Left colon (tissue), 2 donors: ENCODE results near the gene B3GNT5. TPM values are rescaled to one million over a fixed set of nuclear protein-coding genes. Genes with fewer than 3 reads are reported as not detected.
"Not testable (repeated sequence)": the region's sequence is repeated elsewhere in the genome, so short reads cannot be mapped to it uniquely, and the experiment has no call there.

Experiments used
- ATAC-seq: fragments of 200-7000 bp; cut with Tn5 transposase; one replicate; pipeline ENCODE4 v1.9.1; 2020; ENCODE audit warnings: mild to moderate bottlenecking, moderate library complexity
- DNase-seq, 2 donors: peaks; one replicate each; pipeline ENCODE4 v3.0.0-alpha.2; 2020
- intact Hi-C, 2 donors: fragments of 100-400 bp; cut with DNase I in 1 of 2; cut with micrococcal nuclease in 1 of 2; formaldehyde crosslinking; loops; one replicate each; pipeline versions ENCODE4 v1.11.2 to v1.14.0; 2022; cut with DNase I, micrococcal nuclease
- total RNA-seq, 2 donors: library from RNA; stranded (reverse); fragmentation: NEBNext Ultra II Directional; extraction: Animal tissue kit (Norgen Biotek cat#: 25700); gene quantifications; one replicate each; pipeline ENCODE4 v1.2.1, GENCODE V29; 2021
- donor health status: DM: no; HTN: no; CAD: no.
- donor health status: DM: yes; HTN: yes; CAD: no.

B3GNT5 gene
- total RNA-seq, 2 donors from 2014 or later, result 80.3 to 106 TPM

DNA sequence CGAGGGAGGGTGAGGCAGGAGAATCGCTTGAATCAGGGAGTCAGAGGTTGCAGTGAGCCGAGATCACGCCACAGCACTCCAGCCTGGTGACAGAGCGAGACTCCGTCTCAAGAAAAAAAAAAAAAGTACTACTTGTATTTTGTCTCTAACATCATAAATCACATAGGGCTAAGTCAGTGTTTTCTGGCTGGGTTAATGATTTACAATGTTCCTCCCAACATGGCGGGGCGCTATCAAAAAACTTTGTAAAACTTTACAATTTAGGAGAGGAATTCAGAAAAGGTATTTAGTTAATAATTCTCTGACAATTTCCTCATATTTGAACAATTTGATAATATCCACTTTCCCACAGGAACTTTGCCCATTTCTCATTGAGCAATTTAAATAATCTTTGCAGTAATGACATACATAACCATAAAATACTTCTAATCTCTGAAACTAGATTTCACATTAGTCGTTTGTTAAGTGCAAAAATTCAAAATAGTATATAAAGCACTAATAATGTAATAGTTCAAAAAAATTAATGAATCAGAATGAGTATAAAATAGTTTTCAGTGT is 26.6 kb upstream of the B3GNT5 start:
- DNase-seq (no peak), ATAC-seq (peak; percentile 88)
- intact Hi-C loops, result no loop called here

DNA sequence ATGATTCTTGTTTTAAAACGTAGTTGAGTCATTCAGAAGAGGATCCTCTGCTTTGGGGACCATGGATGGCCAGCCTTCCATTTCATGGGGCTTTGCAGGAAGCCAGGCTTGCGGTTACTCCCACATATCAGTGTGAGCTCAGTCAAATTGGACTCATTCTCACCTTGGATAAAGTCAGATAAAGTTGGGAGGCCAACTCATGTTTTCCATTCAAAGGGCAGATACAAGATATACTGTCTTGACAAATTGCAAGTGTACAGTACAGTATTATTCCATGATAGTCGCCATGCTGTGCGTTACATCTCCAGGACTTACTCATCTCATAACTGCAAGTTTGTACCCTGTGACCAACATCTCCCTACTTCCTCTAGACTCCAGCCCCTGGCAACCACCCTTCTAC is 25.5 kb upstream of the B3GNT5 start:
- no peak for ATAC-seq
- no peak for DNase-seq
- intact Hi-C loops, result no loop called here

DNA sequence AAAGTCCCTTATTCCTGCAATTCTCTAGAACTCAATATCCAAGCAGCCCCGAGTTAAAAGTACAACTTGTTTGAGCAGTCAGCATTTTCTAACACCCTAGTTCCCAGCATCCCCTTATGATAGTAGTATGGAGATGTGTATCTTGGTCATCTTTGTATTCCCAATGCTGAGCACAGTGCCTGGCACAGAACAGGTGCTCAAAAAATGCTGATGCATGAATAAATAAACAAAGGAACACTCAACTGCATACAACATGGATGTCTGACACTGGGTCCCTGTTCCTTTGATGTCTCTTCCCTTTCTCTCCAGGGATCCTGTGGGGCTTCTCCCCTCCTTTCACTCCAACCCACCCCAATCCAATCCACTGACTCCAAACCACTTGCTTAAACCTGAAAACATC is 23.9 kb upstream of the B3GNT5 start:
- ATAC-seq (no peak), DNase-seq (no peak)
- intact Hi-C loops, result no loop called here

DNA sequence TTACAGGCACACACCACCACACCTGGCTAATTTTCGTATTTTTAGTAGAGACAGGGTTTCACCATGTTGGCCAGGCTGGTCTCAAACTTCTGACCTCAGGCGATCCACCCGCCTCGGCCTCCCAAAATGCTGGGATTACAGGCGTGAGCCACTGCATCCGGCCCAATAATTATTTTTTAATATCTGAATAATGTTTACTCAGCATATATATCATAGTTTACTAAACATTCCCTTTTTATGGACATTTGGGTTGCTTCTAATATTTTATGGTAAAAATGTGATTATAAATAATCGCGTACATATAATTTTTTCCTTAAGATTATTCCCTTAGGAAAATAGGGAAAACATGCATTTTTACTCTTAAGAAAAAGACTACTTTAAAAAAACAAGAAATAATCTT is 22.8 kb upstream of the B3GNT5 start:
- ATAC-seq, DNase-seq, intact Hi-C loops: not testable (repeated sequence)

DNA sequence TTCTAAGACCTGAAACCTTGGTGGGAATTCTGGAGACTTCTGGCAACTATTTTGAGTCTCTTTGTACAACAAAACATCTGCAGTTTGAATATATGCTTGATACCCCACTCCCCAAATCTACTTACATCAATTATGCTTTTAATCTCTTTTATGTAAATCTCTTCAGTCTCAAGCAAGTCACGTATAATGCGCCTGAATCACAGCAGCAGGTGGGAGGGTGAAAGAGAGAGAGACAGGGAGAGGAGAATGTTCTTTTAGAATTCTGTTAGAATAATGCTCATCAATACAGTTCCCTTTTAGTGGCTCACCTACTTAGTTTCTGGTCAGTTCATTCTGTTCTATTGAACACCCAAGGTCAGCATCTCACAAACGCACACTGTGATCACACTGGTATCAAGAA is 22.2 kb upstream of the B3GNT5 start:
- ATAC-seq, result no peak
- intact Hi-C loops, result no loop called here

DNA sequence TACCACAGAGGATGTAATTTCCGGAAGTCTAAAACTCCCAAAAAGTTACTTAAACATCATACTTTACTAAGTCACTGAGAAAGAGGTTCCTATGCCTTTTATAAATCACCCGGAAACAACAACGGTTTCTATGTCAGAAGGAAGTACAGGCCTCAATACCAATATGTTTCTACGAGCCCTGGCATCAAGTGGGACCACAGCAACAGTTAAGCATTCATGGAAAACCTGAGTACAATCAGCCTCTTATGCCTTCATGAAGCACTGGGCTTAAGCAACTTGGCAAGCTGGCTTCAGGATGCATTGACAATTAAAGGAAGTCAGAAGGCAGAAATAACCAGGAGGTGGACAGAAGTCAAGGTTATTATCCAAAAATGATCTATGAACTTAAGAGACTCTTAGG is 19.1 kb upstream of the B3GNT5 start:
- ATAC-seq (no peak), DNase-seq (no peak)
- intact Hi-C loops, result no loop called here

More for the DNA sequence above, 22.2 kb upstream of the B3GNT5 start:
- no peak for DNase-seq

DNA sequence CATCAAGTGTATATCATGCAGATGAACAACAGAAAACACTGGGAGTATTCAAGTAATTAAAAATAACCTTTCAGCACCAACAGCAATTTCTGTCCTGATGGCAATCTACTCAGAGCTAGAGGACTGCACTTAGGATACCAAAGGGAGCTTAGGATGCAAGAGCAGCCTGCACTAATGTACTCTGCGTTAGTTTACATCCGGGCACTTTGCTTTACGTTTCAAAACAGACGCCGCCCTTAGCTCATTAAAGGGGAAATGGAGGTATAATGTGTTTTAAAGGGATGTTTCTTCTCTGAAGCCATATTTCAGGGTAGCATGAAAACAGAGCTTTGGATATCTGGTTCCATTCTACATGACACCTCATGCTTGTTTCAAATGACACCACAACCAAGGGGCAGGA is 14.0 kb upstream of the B3GNT5 start:
- ATAC-seq (no peak), DNase-seq (no peak)
- intact Hi-C loops, result no loop called here

DNA sequence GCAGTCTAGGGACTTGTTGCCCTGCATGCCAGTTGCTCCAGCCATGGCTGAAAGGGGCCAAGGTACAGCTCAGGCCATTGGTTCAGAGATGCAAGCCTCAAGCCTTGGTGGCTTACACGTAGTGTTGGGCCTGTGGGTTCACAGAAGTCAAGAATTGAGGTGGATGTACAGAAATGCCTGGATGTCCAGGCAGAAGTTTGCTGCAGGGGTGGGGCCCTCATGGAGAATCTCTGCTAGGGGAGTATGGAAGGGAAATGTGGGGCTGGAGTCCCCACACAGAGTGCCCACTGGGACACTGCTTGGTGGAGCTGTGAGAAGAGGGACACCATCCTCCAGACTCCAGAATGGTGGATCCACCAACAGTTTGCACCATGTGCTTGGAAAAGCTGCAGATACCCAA is 10.6 kb upstream of the B3GNT5 start:
- no peak for DNase-seq
- intact Hi-C loops, result no loop called here
- ATAC-seq, result no peak

DNA sequence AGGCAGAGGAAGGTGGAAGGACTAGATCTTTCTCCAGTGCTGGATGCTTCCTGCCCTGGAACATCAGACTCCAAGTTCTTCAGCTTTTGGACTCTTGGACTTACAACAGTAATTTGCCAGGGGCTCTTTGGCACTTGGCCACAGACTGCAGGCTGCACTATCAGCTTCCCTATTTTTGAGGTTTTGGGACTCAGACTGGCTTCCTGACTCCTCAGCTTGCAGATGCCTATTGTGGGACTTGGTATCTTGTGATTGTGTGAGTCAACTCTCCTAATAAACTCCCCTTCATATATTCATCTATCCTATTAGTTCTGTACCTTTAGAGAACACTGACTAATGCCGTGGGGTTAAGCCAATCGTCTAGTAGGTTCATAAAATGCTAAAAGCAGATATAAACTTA is 8.8 kb upstream of the B3GNT5 start:
- intact Hi-C loops, result no loop called here
- ATAC-seq, result peak; percentile 54
- DNase-seq, result peak; percentile 53 to 69

DNA sequence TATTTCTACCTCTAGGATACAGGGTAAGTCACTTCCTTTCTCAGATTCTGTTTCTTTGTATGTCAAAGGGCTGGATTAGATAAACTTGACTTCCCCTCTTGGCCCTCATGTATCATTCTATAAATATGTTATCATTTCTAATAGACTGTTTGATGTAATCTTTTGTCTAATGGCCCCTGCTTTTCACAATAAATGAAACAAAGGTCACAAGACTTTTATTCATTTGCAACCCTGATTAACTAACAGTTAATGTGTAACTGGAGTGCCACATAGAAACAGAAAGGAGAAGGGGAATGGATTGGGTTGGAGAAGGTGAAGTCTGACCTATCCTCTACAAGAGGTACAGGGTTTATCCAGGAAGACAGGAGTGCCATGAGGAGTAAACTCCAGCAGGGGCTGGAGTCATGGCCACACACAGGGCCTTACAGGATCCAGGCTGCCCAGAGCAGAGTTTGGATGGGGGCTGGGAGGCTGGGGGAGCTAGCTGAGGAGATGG is 8.0 kb upstream of the B3GNT5 start:
- peak; percentile 94 for ATAC-seq
- DNase-seq, result no peak

DNA sequence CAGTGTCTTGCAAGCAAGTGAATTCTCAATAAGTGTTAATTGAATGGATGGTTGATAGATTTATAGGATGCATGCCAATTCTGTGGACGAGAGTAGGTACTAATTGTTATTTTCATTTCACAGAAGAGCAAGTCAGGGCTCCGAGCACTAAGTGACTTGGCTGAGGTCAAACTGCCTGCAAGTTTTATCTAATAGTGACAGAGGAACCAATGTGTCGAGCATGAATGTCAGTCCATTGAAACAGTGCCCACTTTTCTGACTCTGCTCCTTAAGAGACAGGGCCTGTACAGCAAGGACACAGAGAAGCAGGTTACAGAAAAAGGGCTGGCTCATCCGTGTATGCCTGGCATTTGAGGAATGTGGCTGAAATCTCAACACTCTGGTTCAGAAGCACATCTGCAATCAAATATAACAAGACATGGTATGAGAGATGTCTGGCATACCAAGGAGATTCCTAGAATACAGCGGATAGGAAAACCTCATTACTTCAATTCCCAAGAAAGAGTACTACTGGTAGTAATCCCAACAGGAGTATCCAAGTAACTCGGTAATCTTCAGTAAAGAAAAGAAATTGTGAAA is 6.0 kb upstream of the B3GNT5 start:
- intact Hi-C loops, result no loop called here
- no peak for DNase-seq
- no peak for ATAC-seq

More for the DNA sequence above, 8.0 kb upstream of the B3GNT5 start:
- intact Hi-C loops, result no loop called here

DNA sequence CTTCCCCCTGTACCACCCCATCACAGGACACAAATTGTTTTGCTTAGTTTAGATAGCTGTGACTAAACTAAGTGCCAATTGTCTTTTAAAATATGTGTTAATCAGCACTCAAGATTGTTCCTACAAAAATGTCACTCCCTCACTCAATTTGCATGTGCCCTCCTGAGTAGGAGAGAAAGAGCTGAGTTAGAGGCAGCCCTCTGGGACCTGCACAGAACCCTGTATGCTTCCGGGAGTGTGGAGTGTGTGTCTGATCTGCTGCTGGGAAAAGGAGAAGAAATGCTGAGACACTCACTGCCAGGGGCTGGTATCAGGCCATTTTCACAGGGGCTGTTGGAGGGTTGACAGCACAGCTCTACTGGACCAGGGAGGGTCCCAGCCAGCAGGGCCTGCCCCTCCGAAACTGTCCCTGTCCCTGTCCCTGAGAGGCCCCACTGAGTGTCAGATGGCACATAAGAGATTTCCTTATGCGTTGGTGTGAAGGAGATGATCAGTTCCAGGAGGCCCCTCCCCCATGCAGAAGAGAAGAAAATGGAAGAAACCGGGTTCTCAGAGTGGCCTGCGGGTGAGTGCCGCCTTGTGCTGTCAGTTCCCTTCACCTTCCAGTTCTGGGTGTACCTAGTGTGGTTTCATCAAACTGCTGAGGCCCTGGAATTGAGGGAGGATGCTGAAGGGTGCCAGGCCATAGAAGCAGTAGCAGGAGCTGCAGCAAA is 3.9 kb upstream of the B3GNT5 start:
- DNase-seq (no peak), ATAC-seq (no peak)
- intact Hi-C loops, result no loop called here

DNA sequence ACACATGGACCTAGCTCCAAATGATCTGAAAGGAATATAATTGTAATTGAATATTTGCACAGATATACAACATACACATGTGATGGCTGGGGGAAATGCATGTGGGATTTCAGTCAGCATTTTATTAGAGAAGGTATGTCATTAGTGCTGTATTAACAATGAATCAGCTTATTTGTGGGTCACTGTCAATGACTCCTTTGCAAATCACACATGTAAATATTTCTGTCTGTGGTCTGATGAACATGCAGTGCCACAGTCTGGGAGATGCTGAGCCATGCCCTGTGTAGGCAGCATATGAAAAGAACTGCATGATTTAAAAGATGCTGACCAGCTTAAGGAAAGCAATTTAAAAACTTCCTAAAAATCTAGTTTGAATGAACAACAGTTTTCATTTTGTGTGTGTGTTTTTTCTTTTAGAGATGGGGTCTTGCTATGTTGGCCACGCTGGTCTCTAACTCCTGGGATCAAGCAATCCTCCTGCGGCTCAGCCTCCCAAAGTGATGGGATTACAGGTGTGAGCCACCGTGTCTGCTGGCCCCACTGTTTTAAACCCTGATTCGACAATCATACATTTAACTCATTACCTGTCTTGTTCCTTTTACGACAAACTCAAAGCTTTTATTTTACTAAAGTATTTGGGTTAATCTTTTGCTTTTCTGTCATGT is 803 bp upstream of the B3GNT5 start:
- DNase-seq, result no peak
- intact Hi-C loops, result no loop called here
- ATAC-seq, result no peak

DNA sequence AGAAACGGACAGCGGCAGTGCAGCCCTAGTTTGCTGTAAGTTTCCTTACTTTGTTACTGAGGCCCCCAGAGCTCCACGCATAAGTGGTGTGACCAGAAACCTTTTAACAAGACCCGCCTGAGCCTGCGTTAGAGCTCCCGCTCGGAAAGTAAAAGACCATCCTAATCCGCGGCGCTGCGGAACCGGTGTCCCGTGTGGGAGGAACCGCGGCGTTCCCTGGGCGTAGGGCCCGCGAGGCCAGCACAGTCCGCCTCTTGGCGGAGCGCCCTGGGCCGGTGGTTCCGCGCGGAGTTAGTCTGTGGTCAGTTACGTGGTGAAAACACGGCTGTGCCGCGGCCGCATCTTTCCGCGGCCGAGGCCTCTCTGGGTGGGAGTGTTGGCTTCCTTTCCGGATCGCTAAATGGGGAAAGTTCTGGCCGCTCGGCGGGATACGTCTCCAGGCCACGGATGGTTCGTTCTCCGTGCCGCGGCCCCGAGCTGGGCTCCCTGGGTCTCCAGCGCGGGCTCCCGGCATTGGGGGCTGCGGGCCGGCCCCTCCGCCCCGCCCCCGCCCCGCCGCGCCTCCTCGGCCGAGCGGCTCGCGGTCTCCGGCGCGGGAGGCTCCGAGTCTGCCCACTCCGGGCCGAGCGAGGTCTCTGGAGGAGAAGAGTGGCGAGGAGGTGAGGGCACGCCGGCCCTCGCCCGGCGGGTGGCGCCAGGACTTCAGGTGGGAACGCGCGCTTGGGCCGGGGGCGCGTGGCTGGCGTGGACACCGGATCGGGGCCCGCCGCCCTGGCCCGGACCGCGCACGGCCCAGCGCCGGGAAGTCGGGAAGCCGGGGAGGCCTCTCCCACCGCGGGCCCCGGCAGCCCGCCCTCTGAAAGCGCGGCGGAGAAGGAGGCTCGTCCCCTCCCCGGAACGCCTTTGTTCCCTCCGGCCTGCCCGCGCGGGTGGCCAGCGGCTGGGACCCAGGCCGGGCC is 754 bp downstream of the B3GNT5 start:
- peak; percentile 55 to 70 for DNase-seq
- peak; percentile 54 for ATAC-seq
- intact Hi-C loops, result no loop called here

DNA sequence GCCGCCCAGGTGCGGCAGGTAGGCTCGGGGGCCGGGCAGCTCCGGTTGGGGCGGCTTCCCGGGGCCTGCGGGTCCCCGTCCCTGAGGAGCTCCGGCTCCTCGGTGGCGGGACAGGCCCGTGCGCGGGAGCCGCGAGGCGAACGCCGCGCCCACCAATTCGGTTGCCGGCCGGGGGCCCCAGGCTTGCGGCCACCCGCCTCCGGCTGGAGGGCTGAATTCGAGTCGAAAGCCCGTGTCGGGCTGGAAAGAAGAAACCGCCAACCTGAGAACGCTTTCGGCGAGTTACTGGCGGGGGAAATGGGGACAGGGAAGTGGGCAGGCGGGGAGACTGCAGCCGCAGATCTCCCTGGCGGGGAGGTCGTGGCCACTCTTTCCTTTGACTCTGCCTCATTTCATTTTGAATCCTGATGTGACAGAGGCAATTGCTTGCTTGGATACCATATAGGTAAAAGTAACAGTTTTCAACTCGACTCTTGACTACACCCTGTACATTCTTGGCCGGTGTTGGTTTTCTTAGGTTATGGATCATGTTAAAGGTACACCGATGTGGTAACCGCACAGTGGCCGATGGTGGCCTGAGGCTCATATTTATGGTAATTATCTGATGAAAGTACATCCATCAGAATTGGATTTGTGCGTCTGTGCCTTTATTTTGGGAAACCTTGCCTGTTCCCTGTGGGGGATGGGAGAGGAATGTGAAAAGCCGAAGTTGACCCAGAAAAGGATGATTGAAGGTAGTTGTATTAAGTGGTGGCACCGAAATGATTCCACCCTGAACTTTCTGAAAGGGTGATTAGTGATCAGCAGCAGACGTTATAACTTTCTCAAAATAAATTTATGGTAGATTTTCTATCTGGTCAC is 1.7 kb downstream of the B3GNT5 start:
- peak in 1 of 2 donors; percentile 59 for DNase-seq
- intact Hi-C loops, result no loop called here
- ATAC-seq, result peak; percentile 14

DNA sequence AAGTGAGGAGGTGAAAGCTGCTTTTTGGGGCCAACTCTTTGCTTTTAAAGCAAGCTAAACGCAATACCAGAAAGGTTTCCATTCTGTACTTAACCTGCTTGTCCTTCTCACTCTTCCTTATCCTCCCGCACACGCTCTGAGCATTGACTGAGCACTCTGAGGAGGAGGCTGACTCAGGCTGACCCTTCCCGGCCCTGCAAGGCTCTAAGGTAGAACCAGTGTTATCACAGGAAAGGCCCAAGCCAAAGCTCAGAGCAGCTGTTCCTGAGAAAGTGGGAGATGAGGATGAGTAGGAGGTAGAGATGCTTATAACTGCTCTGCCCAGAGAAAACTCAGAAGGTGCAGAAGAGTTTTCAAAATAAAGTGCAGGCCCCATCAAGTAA is 2.3 kb downstream of the B3GNT5 start:
- ATAC-seq (peak; percentile 21), DNase-seq (peak in 1 of 2 donors; percentile 40)
- intact Hi-C loops, result no loop called here

DNA sequence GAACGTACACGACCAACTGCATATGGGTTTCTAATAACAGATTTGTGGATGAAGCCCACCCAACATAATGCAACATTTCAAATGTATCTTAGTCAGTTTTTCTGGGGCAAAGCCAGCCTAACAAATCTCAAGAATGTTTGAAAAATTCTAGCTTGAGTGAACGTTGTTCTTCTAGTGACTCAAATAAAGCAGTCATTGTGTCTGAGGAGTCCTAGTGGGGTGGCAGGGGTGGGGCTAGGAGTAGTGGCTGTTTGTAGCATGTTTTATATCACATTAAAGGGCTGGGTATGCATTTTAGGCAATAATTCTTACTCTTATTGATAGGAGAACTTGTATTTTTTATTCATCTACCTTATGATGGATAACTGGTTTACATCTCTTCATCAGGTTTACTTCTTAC is 6.0 kb downstream of the B3GNT5 start:
- peak in 1 of 2 donors; percentile 39 for DNase-seq
- peak; percentile 13 for ATAC-seq
- intact Hi-C loops, result no loop called here

DNA sequence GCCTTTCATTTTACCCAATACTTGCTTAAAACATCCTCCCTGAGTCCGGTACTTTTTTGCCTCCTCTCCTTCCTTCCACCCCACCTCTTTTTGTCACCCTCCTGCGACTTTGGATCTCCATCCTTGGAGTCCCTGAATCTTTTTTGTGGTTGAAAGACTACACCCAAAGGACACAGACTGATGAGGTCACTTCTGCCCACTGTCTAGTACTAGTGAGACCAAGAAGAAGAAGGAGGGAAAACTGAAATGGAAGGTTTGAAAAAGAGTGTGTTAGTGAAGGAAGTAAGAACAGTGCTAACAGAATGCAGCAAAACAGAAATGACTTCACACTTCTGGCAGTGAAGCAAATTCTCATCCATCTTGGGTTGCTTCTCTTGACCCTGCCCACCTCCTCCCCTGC is 6.6 kb downstream of the B3GNT5 start:
- DNase-seq (no peak), ATAC-seq (no peak)
- intact Hi-C loops, result no loop called here
